HG03025 (cell line): ENCODE results near the gene DPY19L1.
"Not testable (repeated sequence)": the region's sequence is repeated elsewhere in the genome, so short reads cannot be mapped to it uniquely, and the experiment has no call there.

Experiments
- ATAC-seq: cut with Tn5 transposase; IDR thresholded peaks from one replicate; pipeline ENCODE4 v1.9.1; 2021; ENCODE audit warnings: mild to moderate bottlenecking, moderate library complexity; ENCODE audit not compliant: unreplicated experiment, low FRiP score

The DPY19L1 gene

DNA sequence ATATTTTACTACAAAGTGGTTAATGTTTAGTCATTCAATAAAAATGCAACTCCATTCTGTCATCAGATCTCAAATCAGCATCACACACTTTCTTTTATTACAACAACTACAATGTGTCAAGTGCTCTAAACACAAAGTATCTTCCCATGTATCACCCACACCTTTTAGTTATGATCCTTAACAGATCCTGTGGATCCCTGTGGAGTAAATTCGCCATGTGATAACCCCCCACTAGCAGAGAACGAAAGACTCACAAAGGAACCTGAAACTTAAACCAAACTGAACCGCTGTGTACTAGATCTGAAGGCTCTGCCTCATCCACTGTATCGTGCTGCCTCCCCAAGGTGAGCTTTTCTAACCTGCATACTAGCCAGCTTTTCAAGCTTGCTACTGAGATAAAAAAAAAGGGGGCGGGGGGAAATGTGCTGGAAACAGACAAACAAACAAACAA lies 1.7 kb downstream of the DPY19L1 start:
- peak; percentile 30 for ATAC-seq

DNA sequence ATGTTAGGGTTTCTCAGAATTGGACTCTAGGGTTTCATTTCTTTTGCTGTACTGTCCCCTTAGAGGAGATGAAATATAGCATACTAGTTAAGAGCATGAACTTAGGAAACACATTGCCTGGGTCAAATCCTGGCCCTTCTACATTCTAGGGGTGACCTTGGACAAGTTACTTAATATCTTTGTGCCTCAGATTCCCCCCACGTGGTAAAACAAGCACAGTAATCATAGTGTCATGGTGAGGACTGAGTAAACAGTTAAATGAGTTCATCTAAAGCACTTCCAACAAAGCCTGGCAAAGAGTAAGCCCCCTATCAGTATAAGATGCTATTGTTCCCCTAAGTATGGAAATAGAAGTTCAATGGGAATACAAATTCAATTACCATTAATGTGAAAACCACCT lies 5.1 kb downstream of the DPY19L1 start:
- no peak for ATAC-seq

- no peak for ATAC-seq
Observed at GRCh38 chr7:35030848-35031247, 6.4 kb downstream of the DPY19L1 start.

GRCh38 chr7:35029311-35029710 lies 8.0 kb downstream of the DPY19L1 start:
- no peak for ATAC-seq

DNA sequence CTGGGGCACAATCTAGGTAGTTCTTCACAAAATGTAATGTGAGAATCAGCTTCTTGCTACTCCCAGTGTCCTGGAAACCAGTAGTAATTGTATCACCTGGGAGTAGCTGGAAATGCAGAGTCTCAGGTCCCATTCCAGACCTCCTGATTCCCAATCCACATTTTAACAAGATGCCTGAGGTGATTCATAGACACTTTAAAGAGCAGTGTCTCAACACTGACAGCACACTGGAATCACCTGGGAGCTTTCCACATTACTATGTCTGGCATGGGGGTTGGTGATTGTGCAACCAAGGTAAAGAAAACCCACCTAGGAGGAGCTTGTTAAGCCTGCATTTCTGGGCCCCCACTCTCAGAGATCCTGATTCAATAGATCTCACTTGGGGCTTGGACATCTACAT lies 11.1 kb downstream of the DPY19L1 start:
- no peak for ATAC-seq

GRCh38 chr7:35025369-35025870 lies 11.9 kb downstream of the DPY19L1 start:
- no peak for ATAC-seq

- ATAC-seq = peak; percentile 88
Observed at GRCh38 chr7:35024298-35024697, 13.0 kb downstream of the DPY19L1 start.

DNA sequence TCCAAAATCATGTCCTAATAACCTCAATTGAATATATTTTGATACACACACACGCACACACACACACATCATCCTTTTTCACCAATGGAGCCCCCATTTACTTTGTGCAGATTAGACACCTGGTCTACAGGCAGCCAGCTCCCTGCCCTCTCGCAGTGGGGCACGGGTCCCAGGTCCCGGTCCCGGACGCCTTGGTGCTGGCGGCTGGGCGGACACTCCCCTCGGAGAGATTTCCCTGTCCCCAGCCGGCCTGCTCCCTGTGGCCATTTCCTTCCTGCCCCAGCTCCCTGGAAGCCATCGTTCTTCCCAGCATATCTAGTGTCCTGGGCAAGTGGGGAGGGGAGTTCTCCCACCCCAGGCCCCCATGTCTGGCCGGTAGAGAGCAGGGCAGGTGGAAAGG lies 14.6 kb downstream of the DPY19L1 start:
- no peak for ATAC-seq

DNA sequence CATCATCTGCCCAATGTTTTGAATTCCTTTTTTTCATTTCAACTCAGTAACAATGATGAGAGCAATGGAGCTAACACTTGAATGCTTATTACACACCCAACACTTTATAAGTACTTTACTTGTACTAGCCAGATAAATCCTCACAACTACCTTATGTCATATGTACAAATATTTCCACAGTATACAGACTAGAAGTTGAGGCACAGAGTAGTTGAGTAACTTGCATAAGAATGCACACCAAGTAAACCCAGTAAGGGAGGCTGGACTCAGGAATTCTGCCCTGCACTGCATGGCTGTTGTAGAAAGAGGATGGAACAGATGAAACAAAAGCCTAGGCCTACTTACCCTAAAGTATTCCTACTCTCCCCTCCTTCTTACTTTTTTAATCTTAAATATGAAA lies 15.8 kb downstream of the DPY19L1 start:
- no peak for ATAC-seq

DNA sequence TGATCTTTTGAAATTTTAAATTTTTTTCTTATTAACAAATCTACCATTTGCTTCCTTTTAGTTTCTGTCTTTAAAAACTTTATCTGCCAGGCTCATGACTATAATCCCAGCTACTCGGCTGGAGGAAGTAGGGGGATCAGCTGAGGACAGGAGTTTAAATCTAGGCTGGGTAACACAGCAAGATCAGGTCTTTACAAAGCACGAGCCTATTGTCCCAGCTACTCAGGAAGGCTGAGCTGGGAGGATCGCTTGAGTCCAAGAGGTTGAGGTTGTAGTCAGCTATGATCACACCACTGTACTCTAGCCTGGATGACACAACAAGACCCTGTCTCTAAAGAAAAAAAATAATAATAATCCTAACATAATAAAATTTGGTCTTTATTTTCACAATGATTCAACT lies 17.5 kb downstream of the DPY19L1 start:
- no peak for ATAC-seq

DNA sequence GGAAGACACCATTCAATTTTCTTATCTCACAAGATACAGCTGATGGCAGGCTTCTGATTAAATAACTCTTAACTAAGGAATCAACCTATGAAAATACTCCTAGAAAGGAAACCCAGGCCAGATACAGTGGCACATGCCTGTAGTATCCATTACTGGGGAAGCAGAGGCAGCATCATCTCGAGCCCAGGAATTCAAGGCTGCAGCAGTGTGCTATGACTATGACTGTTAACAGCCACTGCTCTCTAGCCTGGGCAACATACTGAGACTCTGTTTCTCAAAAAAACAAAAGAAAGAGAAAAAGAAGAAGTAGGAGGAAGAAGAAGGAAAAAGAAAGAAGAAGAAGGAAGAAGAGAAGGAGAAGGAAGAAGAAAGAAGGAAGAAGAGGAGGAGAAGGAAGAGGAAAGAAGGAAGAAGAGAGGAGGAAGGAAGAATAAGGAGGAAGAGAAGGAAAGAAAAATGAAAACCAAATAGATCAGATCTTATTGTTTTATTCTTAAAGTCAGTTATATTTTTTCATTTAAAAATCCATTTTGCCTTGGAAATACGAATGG lies 18.0 kb downstream of the DPY19L1 start:
- no peak for ATAC-seq

- ATAC-seq = no peak
Observed at GRCh38 chr7:35015346-35015859, 21.9 kb downstream of the DPY19L1 start.

- no peak for ATAC-seq
Observed at GRCh38 chr7:35012160-35012559, 25.1 kb downstream of the DPY19L1 start.

DNA sequence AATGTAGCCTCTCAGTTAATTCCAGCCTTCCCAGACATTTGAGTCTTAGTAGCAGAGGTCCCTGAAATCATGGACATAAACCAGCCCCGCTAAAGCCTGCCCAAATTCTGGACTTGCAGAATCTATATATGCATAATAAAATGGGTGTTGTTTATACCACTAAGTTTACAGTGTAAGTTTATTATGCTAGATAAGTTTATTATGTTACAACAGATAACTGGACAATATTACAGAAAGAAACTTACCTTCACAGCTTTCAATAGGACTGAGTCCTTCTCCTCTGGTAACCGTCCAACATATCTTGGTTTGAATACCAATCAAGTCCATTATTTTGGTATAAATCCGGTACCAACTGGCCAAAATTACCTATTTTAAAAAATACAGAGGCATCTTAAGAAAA lies 26.2 kb downstream of the DPY19L1 start:
- no peak for ATAC-seq

GRCh38 chr7:35007768-35008167 lies 29.5 kb downstream of the DPY19L1 start:
- ATAC-seq = no peak

DNA sequence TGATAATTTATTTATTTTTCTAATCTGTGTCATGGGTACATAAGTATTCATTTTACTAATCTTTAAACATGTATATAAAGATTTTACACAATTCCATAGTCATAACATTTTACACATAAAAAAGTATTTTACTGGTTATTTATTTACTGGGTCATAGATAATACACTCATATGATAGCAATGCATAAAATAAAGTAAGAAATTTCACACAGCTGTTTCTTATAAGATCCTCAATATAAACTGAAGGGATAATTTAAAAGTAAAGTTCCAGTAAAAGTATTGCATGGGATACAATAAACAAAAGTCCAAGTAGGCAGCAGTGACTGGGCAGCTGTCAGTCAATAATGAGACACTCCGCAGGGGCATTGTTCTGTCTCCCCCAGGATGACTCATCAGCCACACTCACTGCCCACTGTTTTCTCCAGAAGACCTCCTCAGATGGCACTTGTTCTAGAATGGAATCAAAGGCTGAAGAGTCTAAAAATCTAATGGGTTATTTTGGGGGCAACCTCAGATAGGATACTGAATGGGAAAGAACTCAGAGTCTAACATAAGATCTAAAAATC lies 32.7 kb downstream of the DPY19L1 start:
- ATAC-seq = no peak

DNA sequence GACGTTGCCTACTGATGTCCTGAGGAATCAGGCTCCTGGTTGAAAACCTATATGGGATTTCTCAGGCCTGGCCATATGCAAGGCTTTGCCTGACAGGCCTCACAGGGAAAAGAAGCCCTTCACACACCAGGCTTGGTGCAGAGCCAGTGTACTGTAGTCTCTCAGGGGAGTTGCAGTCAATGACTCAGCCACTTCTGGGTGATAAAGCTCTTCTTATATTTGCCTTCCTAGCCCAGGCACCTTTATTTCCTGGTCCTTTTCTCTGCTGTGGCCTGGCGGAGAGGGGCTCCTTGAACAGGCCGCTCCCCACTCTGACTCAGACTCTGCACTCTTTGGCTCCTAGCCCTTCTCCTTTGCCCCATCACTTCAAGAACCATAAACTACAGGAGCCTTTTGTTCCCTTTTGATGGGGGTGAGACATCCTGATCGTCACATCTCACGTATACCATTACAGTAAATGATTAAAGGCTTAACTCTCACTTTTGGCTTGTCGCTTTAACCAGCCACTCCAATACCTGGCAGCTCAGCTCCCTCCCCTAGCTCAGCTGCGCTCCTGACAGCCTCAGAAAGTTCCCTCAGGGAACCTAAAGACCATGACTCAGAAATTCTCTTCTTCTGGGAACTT lies 33.5 kb downstream of the DPY19L1 start:
- ATAC-seq = no peak

GRCh38 chr7:35003177-35003650 lies 34.1 kb downstream of the DPY19L1 start:
- not testable (repeated sequence) for ATAC-seq

DNA sequence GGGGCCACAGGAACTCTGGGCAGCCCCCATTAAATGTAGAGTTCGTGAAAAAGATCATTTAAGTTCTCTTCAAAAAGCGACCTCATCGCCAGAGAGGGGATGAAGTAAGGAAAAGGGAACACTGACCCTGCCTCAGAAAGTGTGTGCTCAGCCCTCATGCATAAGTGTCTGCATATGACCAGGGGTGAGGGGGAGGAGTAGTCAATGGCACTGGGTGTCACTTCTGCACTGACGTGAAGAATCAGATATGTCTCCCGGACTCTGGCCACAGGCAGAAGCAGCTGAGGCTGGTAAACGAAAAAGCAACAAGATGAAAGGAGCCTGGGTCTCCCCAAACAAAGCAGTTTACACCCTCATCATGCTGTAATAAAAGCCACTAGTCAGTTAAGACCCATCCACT lies 39.0 kb downstream of the DPY19L1 start:
- ATAC-seq = not testable (repeated sequence)

DNA sequence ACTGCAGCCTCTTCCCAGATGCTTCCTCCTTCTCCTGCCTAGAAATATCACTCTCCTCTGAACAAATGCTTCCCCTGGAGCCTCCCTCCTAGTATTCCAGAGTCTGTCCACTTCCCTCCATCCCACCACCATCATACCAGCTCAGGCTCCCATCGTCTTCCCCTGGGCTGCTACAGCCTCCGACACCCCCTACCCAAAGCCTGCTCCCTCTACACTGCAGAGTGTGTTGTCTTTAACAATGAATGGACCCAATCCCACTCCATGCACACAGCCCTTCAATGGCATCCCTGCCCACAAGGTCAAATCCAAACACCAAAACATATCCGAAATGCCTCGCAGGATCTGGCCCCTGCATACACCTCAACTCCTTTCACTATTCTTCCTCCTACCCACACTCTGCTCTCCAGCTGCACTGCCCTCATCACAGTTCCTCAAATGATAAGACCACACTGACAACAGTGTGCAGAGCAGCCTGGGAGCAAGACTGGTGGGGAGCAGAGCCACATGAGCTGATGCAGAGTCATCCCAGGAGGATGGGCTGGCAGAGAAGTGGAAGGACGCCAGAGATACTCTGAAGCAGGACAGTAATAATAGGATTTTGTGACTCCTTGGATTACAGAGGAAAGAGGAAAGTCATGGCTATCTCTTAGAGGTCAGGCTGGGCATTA lies 40.7 kb downstream of the DPY19L1 start:
- peak; percentile 59 for ATAC-seq

GRCh38 chr7:34995757-34996156 lies 41.5 kb downstream of the DPY19L1 start:
- ATAC-seq = no peak
